PFSK-1 (cell line): Measurements from ENCODE around the gene ERCC8.

Experiments used
- FOXP2 ChIP-seq: optimal IDR thresholded peaks from 2 replicates; pipeline ENCODE3; 2011; ENCODE audit warnings: borderline replicate concordance, control low read depth, inconsistent platforms; ENCODE audit not compliant: insufficient read depth; ENCODE audit errors: extremely low read length, extremely low read depth
- POLR2AphosphoS5 ChIP-seq: IDR thresholded peaks from 2 replicates; pipeline ENCODE4 v1.6.1; 2012; ENCODE audit warnings: low read depth, mild to moderate bottlenecking, control low read depth, low read length, moderate library complexity
- REST ChIP-seq, 2 experiments: IDR thresholded peaks; 2 replicates each; pipeline versions ENCODE4 v1.6.1 to v1.8.0; 2011 to 2012; ENCODE audit warnings: low read depth in 2 of 2, low read length in 2 of 2, control low read depth in 1 of 2, inconsistent platforms in 1 of 2, mild to moderate bottlenecking in 1 of 2, moderate library complexity in 1 of 2; ENCODE audit not compliant: insufficient read depth in 1 of 2
- SIN3A ChIP-seq: IDR thresholded peaks from 2 replicates; pipeline ENCODE4 v1.6.1; 2012; ENCODE audit warnings: mild to moderate bottlenecking, low read length, moderate library complexity, borderline replicate concordance; ENCODE audit not compliant: insufficient read depth
- TAF1 ChIP-seq: IDR thresholded peaks from 2 replicates; pipeline ENCODE4 v1.6.1; 2012; ENCODE audit warnings: low read length, control low read depth, borderline replicate concordance; ENCODE audit not compliant: insufficient read depth

Gene ERCC8

GRCh38 chr5:60918466-60918865 is 26.4 kb downstream of the ERCC8 start:
- TF ChIP-seq REST (IDR thresholded peaks at IDR 0.05; ENCODE audit: insufficient read depth in 1 of 2, low read depth in 2 of 2, low read length in 2 of 2) (no peak), FOXP2 (no peak), POLR2AphosphoS5 (no peak), SIN3A (no peak)

- TF ChIP-seq TAF1 (no peak), REST (IDR thresholded peaks at IDR 0.05; ENCODE audit: insufficient read depth in 1 of 2, low read depth in 2 of 2, low read length in 2 of 2) (no peak), POLR2AphosphoS5 (no peak), SIN3A (no peak), FOXP2 (no peak)
These were observed 28.2 kb downstream of the ERCC8 start for GRCh38 chr5:60916646-60917045.

- TF ChIP-seq FOXP2, result no peak
These were observed 41.5 kb downstream of the ERCC8 start for GRCh38 chr5:60903356-60903755.

GRCh38 chr5:60896991-60897390 is 47.9 kb downstream of the ERCC8 start:
- TF ChIP-seq SIN3A (no peak), TAF1 (no peak), POLR2AphosphoS5 (no peak), REST (IDR thresholded peaks at IDR 0.05; ENCODE audit: insufficient read depth in 1 of 2, low read depth in 2 of 2, low read length in 2 of 2) (no peak), FOXP2 (no peak)

- TF ChIP-seq SIN3A (no peak), REST (IDR thresholded peaks at IDR 0.05; ENCODE audit: insufficient read depth in 1 of 2, low read depth in 2 of 2, low read length in 2 of 2) (no peak), POLR2AphosphoS5 (no peak), FOXP2 (no peak), TAF1 (no peak)
These were observed 51.3 kb downstream of the ERCC8 start for GRCh38 chr5:60893521-60893920.
